H9 (cell line): ENCODE data around the gene KRTDAP. TPM values are rescaled to one million over a fixed set of nuclear protein-coding genes. Genes with fewer than 3 reads are reported as not detected.

Source experiments
- DNase-seq: peaks from one replicate; pipeline ENCODE4 v3.0.0-alpha.2; 2017
- H2AFZ ChIP-seq: one replicate; pipeline ENCODE4 v1.6.1; 2013; ENCODE audit warnings: mild to moderate bottlenecking, low read length, control low read depth, moderate library complexity
- H2AK5ac ChIP-seq: 2 replicates; pipeline ENCODE4 v1.6.1; 2013; ENCODE audit warnings: low read length, control low read depth, mixed read lengths; ENCODE audit not compliant: insufficient read length
- H2BK120ac ChIP-seq: one replicate; pipeline ENCODE4 v1.6.1; 2013; ENCODE audit warnings: low read depth, mild to moderate bottlenecking, low read length, control low read depth, inconsistent platforms; ENCODE audit not compliant: poor library complexity, severe bottlenecking
- H2BK12ac ChIP-seq: 2 replicates; pipeline ENCODE4 v1.6.1; 2013; ENCODE audit warnings: low read length, control low read depth, mixed read lengths, low read depth; ENCODE audit not compliant: insufficient read length
- H2BK15ac ChIP-seq: 2 replicates; pipeline ENCODE4 v1.6.1; 2013; ENCODE audit warnings: low read depth, low read length, control low read depth
- H2BK20ac ChIP-seq: one replicate; pipeline ENCODE4 v1.6.1; 2013; ENCODE audit warnings: low read depth, mild to moderate bottlenecking, low read length, control low read depth, inconsistent platforms; ENCODE audit not compliant: poor library complexity, severe bottlenecking
- H2BK5ac ChIP-seq: 2 replicates; pipeline ENCODE4 v1.6.1; 2013; ENCODE audit warnings: low read length, control low read depth, mixed read lengths; ENCODE audit not compliant: insufficient read length
- H3K14ac ChIP-seq: 2 replicates; pipeline ENCODE4 v1.6.1; 2013; ENCODE audit warnings: low read length, control low read depth; ENCODE audit not compliant: insufficient read depth
- H3K18ac ChIP-seq: 2 replicates; pipeline ENCODE4 v1.6.1; 2013; ENCODE audit warnings: low read depth, mild to moderate bottlenecking, mixed read lengths, low read length, control low read depth; ENCODE audit not compliant: insufficient read length
- H3K23ac ChIP-seq: 2 replicates; pipeline ENCODE4 v1.6.1; 2013; ENCODE audit warnings: low read length, control low read depth, mixed read lengths, low read depth; ENCODE audit not compliant: insufficient read length
- H3K23me2 ChIP-seq: 2 replicates; pipeline ENCODE4 v1.6.1; 2013; ENCODE audit warnings: low read depth, mild to moderate bottlenecking, mixed read lengths, low read length, control low read depth; ENCODE audit not compliant: insufficient read length, poor library complexity, severe bottlenecking
- H3K27ac ChIP-seq: 2 replicates; pipeline ENCODE4 v1.5.1; 2013; ENCODE audit warnings: low read length, control low read depth, mixed read lengths, low read depth; ENCODE audit not compliant: insufficient read length
- H3K27me3 ChIP-seq: 2 replicates; pipeline ENCODE4 v1.6.1; 2013; ENCODE audit warnings: low read length, control low read depth, inconsistent platforms; ENCODE audit not compliant: insufficient read depth
- H3K4ac ChIP-seq: 2 replicates; pipeline ENCODE4 v1.6.1; 2013; ENCODE audit warnings: low read depth, mild to moderate bottlenecking, control low read depth, inconsistent platforms, low read length, moderate library complexity
- H3K4me1 ChIP-seq: 2 replicates; pipeline ENCODE4 v1.6.1; 2013; ENCODE audit warnings: low read length, control low read depth, inconsistent platforms; ENCODE audit not compliant: insufficient read depth
- H3K4me2 ChIP-seq: 2 replicates; pipeline ENCODE4 v1.6.1; 2013; ENCODE audit warnings: low read length, control low read depth, mixed read lengths; ENCODE audit not compliant: insufficient read length, insufficient read depth
- H3K56ac ChIP-seq: 2 replicates; pipeline ENCODE4 v1.6.1; 2013; ENCODE audit warnings: low read depth, mild to moderate bottlenecking, mixed read lengths, low read length, control low read depth; ENCODE audit not compliant: insufficient read length
- H3K79me1 ChIP-seq: 2 replicates; pipeline ENCODE4 v1.6.1; 2013; ENCODE audit warnings: low read depth, mild to moderate bottlenecking, moderate library complexity, low read length, control low read depth, inconsistent platforms; ENCODE audit not compliant: insufficient read depth, poor library complexity, severe bottlenecking
- H3K79me2 ChIP-seq: 2 replicates; pipeline ENCODE4 v1.6.1; 2013; ENCODE audit warnings: low read length, control low read depth, inconsistent platforms; ENCODE audit not compliant: insufficient read depth
- H3K9ac ChIP-seq: 2 replicates; pipeline ENCODE4 v1.6.1; 2013; ENCODE audit warnings: low read length, control low read depth, mixed read lengths; ENCODE audit not compliant: insufficient read length; ENCODE audit errors: extremely low read depth
- H3K9me3 ChIP-seq: one replicate; pipeline ENCODE4 v1.6.1; 2013; ENCODE audit warnings: low read depth, low read length, inconsistent platforms; ENCODE audit not compliant: control insufficient read depth
- H3T11ph ChIP-seq: one replicate; pipeline ENCODE4 v1.6.1; 2013; ENCODE audit warnings: mild to moderate bottlenecking, low read length, control low read depth, inconsistent platforms
- H4K20me1 ChIP-seq: one replicate; pipeline ENCODE4 v1.6.1; 2013; ENCODE audit not compliant: control insufficient read depth, insufficient read length, insufficient read depth
- H4K5ac ChIP-seq: 2 replicates; pipeline ENCODE4 v1.6.1; 2013; ENCODE audit warnings: low read depth, mild to moderate bottlenecking, mixed read lengths, low read length, control low read depth; ENCODE audit not compliant: insufficient read length
- H4K8ac ChIP-seq: replicated peaks from 2 replicates; pipeline ENCODE4 v1.6.1; 2013; ENCODE audit warnings: low read length, control low read depth, mixed read lengths, low read depth; ENCODE audit not compliant: insufficient read length
- H4K91ac ChIP-seq: 2 replicates; pipeline ENCODE4 v1.6.1; 2013; ENCODE audit warnings: low read depth, mild to moderate bottlenecking, moderate library complexity, mixed read lengths, low read length, control low read depth; ENCODE audit not compliant: insufficient read length
- H3K27ac Mint-ChIP-seq, 3 experiments: 2 replicates in 2 of 3; 3 replicates in 1 of 3; pipeline ENCODE4 v1.8.0; 2020 to 2021; ENCODE audit warnings: mixed read lengths in 3 of 3, mild to moderate bottlenecking in 1 of 3, moderate library complexity in 1 of 3
- H3K27me3 Mint-ChIP-seq: 2 replicates; pipeline ENCODE4 v1.8.0; 2021; ENCODE audit warnings: low read depth, mild to moderate bottlenecking, moderate library complexity, mixed read lengths
- H3K36me3 Mint-ChIP-seq, 3 experiments: 2 replicates in 2 of 3; 3 replicates in 1 of 3; pipeline ENCODE4 v1.8.0; 2020 to 2021; ENCODE audit warnings: low read depth in 3 of 3, mixed read lengths in 3 of 3; ENCODE audit not compliant: insufficient read depth in 1 of 3
- H3K4me1 Mint-ChIP-seq, 2 experiments: 2 replicates each; pipeline ENCODE4 v1.8.0; 2020; ENCODE audit warnings: mixed read lengths in 2 of 2
- H3K4me3 Mint-ChIP-seq, 2 experiments: 2 replicates in 1 of 2; 3 replicates in 1 of 2; pipeline ENCODE4 v1.8.0; 2020 to 2021; ENCODE audit warnings: mild to moderate bottlenecking in 2 of 2, mixed read lengths in 2 of 2, moderate library complexity in 1 of 2
- H3K9me3 Mint-ChIP-seq, 2 experiments: 2 replicates in 1 of 2; 3 replicates in 1 of 2; pipeline ENCODE4 v1.8.0; 2020; ENCODE audit warnings: mild to moderate bottlenecking in 2 of 2, mixed read lengths in 2 of 2, moderate library complexity in 1 of 2
- CTCF ChIP-seq: fragments of 200-600 bp; sonication (generic); conservative IDR thresholded peaks from 3 replicates; pipeline ENCODE4 v1.8.0; 2021; ENCODE audit warnings: antibody characterized with exemption, mild to moderate bottlenecking
- WGBS: extraction: QIAGEN DNeasy Blood & Tissue Kit; methylation state at CpG from one replicate; pipeline ENCODE4 v1.1.7; 2013; ENCODE audit warnings: missing lambda C conversion rate, low lambda C conversion rate, mixed read lengths; ENCODE audit not compliant: insufficient read length; ENCODE audit errors: extremely low coverage; 5-methylcytosine and 5-hydroxymethylcytosine counted together
- total RNA-seq: library from RNA; stranded (reverse); gene quantifications from 2 replicates; pipeline ENCODE4 v1.2.1, GENCODE V29; 2021

KRTDAP gene
- total RNA-seq, 1 experiment from 2014 or later: 0.87 TPM

DNA sequence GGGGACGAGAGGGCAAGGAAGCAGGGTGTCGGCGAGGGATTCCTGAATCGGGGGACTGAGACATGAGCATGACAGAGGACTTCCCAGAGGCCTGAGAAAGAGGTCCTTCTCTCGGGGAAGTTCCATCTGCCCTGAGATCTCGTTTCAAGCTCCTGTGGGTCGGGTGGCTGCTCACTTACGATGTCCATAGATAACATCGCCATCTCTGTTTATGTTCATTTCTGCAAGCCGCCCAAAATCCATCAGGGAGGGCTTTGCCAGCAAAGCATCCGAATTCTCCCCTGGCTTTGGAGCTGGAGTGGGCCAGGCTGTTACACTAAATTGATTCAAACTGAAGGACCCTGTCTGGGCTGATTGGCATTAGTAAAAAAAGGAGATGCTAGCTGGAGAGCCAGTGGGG, 17.3 kb upstream of the KRTDAP start:
- no peak overlapping the region for H2BK15ac ChIP-seq
- H3K9me3 ChIP-seq: no peaks in the 10 kb centered on the region
- no peak overlapping the region for H3K23ac ChIP-seq
- H2BK20ac ChIP-seq: no peak overlapping the region
- peaks cover 16% of the 10 kb centered on the region for H3K27me3 Mint-ChIP-seq
- DNase-seq: no peak
- no peak overlapping the region for H2AK5ac ChIP-seq
- no peak overlapping the region for H3K27ac ChIP-seq
- no peak overlapping the region for H3K14ac ChIP-seq
- no peak overlapping the region for H2BK120ac ChIP-seq
- H3K27ac Mint-ChIP-seq: peak overlapping the region in 1 of 3 experiments; percentile 72; a peak in 1 of 7 replicates
- no peaks in the 10 kb centered on the region for H3K79me1 ChIP-seq
- H3K36me3 Mint-ChIP-seq: peaks cover 37 to 55% (median 55%) of the 10 kb centered on the region in 3 experiments
- no peaks in the 10 kb centered on the region for H3K9me3 Mint-ChIP-seq
- no peak overlapping the region for H3K4ac ChIP-seq
- H3K56ac ChIP-seq: no peak overlapping the region
- H3K18ac ChIP-seq: no peak overlapping the region
- H2AFZ ChIP-seq: no peak overlapping the region
- no peak overlapping the region for H4K5ac ChIP-seq
- H2BK12ac ChIP-seq: no peak overlapping the region
- H4K20me1 ChIP-seq: no peaks in the 10 kb centered on the region
- peak overlapping the region; percentile 97 to 98; a peak in 2 of 5 replicates for H3K4me3 Mint-ChIP-seq
- H3K4me2 ChIP-seq: no peak overlapping the region
- no peak overlapping the region for H3K9ac ChIP-seq
- H4K8ac ChIP-seq: no peak overlapping the region
- no peak overlapping the region for H2BK5ac ChIP-seq
- H3T11ph ChIP-seq: no peak overlapping the region
- TF ChIP-seq CTCF: no peak
- H4K91ac ChIP-seq: no peak overlapping the region
- no CpG with 5 or more reads among the region's 11 CpGs for WGBS
- no peaks in the 10 kb centered on the region; the same call in 1 of the 2 replicates for H3K27me3 ChIP-seq
- H3K23me2 ChIP-seq: peaks cover 8% of the 10 kb centered on the region
- H3K79me2 ChIP-seq: peaks cover 4% of the 10 kb centered on the region; the same call in 1 of the 2 replicates
- H3K4me1 ChIP-seq: no peaks in the 10 kb centered on the region
- H3K4me1 Mint-ChIP-seq: peaks cover 11 to 20% of the 10 kb centered on the region in 2 experiments
